ENCODE measurements around the gene TEX13D.

- no peak for TF ChIP-seq EZH2 (IDR thresholded peaks at IDR 0.05; ENCODE audit: insufficient read depth, poor library complexity, severe bottlenecking)
- no peak for TF ChIP-seq EZH2phosphoT487 (IDR thresholded peaks at IDR 0.05; ENCODE audit: insufficient read depth, low read depth)
Measured at GRCh38 chrX:124337916-124338315, 5.5 kb downstream of the TEX13D start.
